GM10248 (cell line): Measurements from ENCODE around the gene SBDS.

ENCODE experiments used
- CTCF ChIA-PET: fragments of 300-600 bp; sonication (Branson Sonifier 250); formaldehyde crosslinking; extraction: SDS; loops from one replicate; lab custom pipeline; 2021; ENCODE audit warnings: antibody characterized with exemption; lab: Yijun Ruan, JAX
- POLR2A ChIA-PET: fragments of 350-650 bp; sonication (Branson Sonifier 250); formaldehyde crosslinking; extraction: SDS; loops from one replicate; lab custom pipeline; 2020; ENCODE audit warnings: antibody characterized with exemption; lab: Yijun Ruan, JAX
- DNase-seq: peaks from one replicate; pipeline ENCODE4 v3.0.0; 2012; ENCODE audit errors: extremely low spot score
- TF ChIP-seq, protein P1 (sequence below): IDR thresholded peaks from 2 replicates; pipeline ENCODE4 v1.5.1; 2012; ENCODE audit warnings: mild to moderate bottlenecking, low read depth; ENCODE audit errors: extremely low read depth, missing control alignments, control extremely low read depth

Gene SBDS

DNA sequence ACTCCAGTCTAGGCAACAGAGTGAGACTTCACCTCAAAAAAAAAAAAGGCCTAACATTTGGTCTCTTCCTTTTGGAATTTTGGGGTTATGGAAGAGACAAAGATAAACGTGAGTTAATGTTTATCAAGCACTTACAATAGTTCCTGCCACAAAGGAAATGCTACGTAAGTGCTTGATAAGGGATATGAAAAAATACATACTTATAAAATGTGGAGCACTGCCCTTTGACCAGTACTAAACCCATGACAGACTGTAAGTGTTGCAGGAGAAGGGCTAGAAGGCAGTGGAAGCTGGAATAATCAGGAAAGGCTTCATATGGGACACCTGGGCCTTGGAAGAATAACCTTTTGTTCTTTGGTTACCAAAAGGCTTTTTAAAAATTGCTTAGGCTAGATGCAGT, 48.8 kb downstream of the SBDS start:
- POLR2A ChIA-PET: no interaction called here
- TF ChIP-seq, protein P1, sequence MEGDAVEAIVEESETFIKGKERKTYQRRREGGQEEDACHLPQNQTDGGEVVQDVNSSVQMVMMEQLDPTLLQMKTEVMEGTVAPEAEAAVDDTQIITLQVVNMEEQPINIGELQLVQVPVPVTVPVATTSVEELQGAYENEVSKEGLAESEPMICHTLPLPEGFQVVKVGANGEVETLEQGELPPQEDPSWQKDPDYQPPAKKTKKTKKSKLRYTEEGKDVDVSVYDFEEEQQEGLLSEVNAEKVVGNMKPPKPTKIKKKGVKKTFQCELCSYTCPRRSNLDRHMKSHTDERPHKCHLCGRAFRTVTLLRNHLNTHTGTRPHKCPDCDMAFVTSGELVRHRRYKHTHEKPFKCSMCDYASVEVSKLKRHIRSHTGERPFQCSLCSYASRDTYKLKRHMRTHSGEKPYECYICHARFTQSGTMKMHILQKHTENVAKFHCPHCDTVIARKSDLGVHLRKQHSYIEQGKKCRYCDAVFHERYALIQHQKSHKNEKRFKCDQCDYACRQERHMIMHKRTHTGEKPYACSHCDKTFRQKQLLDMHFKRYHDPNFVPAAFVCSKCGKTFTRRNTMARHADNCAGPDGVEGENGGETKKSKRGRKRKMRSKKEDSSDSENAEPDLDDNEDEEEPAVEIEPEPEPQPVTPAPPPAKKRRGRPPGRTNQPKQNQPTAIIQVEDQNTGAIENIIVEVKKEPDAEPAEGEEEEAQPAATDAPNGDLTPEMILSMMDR: no peak
- CTCF ChIA-PET: no interaction called here
- no peak for DNase-seq

DNA sequence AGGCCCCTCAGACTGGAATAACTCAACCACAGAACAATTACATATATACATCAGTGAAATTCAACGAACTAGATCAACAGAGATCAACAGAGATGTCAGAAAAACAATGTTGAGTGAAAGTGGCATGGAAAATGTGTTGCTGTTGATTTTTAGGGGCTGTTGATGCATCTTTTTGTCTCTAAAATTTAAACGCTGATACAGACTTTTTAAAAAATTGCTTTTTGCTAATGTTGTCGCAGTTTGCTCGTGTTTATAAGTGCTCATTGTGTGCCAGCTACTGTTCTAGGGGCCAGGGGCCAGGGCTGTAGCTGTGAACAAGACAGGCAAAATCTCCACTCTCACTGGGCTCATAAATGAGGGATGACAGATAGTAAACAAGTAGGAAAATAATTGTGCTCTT, 56.1 kb downstream of the SBDS start:
- ChIA-PET POLR2A (no interaction called here), CTCF (no interaction called here)
- DNase-seq: no peak
- TF ChIP-seq, protein P1: no peak

DNA sequence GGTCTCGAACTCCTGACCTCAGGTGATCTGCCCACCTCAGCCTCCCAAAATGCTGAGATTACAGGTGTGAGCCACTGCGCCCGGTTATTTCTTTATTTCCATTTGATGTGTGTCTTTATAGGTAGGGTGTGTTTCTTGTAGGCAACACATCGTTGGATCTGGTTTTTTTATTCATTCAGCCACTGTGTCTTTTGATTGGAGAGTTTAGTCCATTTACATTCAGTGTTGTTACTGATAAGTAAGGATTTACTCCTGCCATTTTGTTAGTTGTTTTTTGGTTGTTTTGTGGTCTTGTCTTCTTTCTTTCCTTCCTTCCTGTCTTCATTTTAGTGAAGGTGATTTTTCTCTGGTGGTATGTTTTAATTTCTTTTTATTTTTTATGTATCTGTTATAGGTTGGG, 57.4 kb downstream of the SBDS start:
- POLR2A ChIA-PET: no interaction called here
- CTCF ChIA-PET: no interaction called here
- TF ChIP-seq, protein P1: no peak
- DNase-seq: no peak
